Brain microvascular endothelial cell (primary cell): Measurements from ENCODE around the gene ANKRD36.
"Not testable (repeated sequence)": the region's sequence is repeated elsewhere in the genome, so short reads cannot be mapped to it uniquely, and the experiment has no call there.

Source experiments
- DNase-seq: peaks from one replicate; pipeline ENCODE4 v3.0.0-alpha.2; 2020
- H3K27ac ChIP-seq: fragments of 250-450 bp; sonication (Bioruptor Pico); 2 replicates; pipeline ENCODE4 v1.5.1; 2020; ENCODE audit warnings: mild to moderate bottlenecking, moderate library complexity
- H3K27me3 ChIP-seq: fragments of 250-450 bp; sonication (Bioruptor Pico); replicated peaks from 2 replicates; pipeline ENCODE4 v1.5.1; 2020; ENCODE audit warnings: mild to moderate bottlenecking
- H3K36me3 ChIP-seq: fragments of 250-450 bp; sonication (Bioruptor Pico); replicated peaks from 2 replicates; pipeline ENCODE4 v1.5.1; 2020; ENCODE audit warnings: mild to moderate bottlenecking
- H3K4me3 ChIP-seq: 2 replicates; pipeline ENCODE4 v1.5.1; 2011; ENCODE audit warnings: low read depth, mild to moderate bottlenecking, control low read depth, low read length, moderate library complexity
- in situ Hi-C: cut with HindIII; loops from 2 replicates; pipeline ENCODE4 v1.10.0; 2017; ENCODE audit warnings: low sequenced_read_pairs, low pct_ligation_motif_present
- TF ChIP-seq, protein P1 (sequence below): IDR thresholded peaks from 2 replicates; pipeline ENCODE4 v1.5.1; 2011; ENCODE audit warnings: low read depth, mild to moderate bottlenecking, moderate library complexity, low read length, control low read depth, inconsistent platforms; ENCODE audit errors: missing control alignments

ANKRD36 gene

DNA sequence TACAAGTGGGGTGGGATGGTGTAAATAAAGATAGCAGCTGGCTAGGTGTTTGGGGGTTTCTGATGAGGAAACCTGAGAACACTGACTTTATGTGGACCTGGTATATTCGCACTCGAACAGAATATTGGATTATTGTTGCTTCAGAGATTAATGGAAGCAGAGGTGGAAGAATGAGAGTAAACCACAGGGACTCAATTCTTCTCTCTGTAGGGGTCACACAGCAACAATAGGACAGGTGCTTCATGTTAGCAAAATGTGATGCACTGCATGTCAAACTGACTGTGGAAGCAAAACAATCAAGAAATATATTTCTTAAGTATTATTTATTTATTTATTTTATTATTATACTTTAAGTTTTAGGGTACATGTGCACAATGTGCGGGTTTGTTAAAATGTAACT lies 53.6 kb downstream of the ANKRD36 start:
- H3K36me3 ChIP-seq, H3K4me3 ChIP-seq, DNase-seq, H3K27me3 ChIP-seq, in situ Hi-C loops, H3K27ac ChIP-seq: not testable (repeated sequence)

DNA sequence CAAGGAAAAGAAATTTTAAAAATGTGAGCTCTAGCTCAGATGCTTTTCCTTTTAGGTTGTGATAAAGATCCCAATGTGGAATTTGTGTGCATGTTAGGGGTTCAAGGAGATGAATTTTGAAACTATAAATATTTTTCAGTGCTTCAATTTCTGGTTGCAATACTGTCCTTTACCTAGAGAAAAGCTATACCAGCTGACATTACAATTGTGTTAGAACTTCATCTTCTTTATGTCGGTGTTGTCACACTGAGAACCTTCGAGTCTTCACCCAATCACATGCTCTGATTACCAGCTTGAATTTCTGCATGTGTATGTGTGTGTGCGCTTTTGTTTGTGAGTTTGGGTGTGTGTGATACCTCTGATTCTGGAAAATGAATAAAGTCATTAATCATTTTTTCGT lies 55.0 kb downstream of the ANKRD36 start:
- H3K36me3 ChIP-seq, H3K4me3 ChIP-seq, H3K27ac ChIP-seq, in situ Hi-C loops, H3K27me3 ChIP-seq, DNase-seq: not testable (repeated sequence)

DNA sequence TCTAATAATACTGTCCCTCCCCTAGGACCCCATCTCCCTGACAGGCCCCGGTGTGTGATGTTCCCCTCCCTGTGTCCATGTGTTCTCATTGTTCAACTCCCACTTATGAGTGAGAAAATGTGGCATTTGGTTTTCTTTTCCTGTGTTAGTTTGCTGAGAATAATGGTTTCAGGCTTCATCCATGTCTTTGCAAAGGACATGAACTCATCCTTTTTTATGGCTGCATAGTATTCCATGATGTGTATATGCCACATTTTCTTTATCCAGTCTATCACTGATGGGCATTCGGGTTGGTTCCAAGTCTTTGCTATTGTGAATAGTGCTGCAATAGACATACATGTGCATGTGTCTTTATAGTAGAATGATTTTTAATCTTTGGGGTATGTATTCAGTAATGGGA lies 55.6 kb downstream of the ANKRD36 start:
- H3K27me3 ChIP-seq, H3K27ac ChIP-seq, H3K36me3 ChIP-seq, in situ Hi-C loops, H3K4me3 ChIP-seq, DNase-seq: not testable (repeated sequence)

DNA sequence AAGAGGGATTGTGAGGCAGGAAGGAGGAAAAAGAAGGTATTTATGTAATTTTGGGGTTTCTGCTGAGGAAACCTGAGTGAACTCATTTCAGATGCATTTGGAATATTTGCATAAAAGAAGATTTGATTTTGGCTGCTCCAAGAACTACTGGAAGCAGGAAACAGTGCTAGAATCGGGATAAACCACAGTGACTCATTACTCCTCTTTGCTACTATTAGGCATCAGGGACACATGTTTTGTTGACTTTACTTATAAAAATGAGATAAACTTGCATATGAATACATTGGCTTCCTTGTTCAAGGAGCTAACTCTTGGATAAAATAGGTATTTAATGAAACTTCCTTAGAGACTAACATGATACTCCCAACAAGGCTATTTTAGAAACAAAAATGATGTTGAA lies 67.4 kb downstream of the ANKRD36 start:
- in situ Hi-C loops = not testable (repeated sequence)

DNA sequence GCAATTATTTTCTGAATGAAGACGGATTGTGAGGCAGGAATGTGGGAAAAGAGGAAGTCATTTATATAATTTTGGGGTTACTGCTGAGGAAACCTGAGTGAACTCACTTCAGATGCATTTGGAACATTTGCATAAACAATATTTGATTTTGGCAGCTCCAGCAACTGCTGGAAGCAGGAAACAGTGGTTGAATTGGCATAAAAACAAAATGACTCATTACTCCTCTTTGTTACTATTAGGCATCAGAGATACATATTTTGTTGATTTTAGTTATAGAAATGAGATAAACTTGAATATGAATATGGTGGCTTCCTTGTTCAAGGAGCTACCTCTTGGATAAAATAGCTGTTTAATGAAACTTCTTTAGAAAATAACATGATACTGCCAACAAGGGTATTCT lies 82.4 kb downstream of the ANKRD36 start:
- peak; percentile 43 for DNase-seq
- H3K27ac ChIP-seq, in situ Hi-C loops, H3K4me3 ChIP-seq, H3K27me3 ChIP-seq, H3K36me3 ChIP-seq: not testable (repeated sequence)

More for the DNA sequence above, 67.4 kb downstream of the ANKRD36 start:
- DNase-seq = peak; percentile 22
- H3K27ac ChIP-seq, H3K36me3 ChIP-seq, H3K27me3 ChIP-seq, H3K4me3 ChIP-seq: not testable (repeated sequence)

DNA sequence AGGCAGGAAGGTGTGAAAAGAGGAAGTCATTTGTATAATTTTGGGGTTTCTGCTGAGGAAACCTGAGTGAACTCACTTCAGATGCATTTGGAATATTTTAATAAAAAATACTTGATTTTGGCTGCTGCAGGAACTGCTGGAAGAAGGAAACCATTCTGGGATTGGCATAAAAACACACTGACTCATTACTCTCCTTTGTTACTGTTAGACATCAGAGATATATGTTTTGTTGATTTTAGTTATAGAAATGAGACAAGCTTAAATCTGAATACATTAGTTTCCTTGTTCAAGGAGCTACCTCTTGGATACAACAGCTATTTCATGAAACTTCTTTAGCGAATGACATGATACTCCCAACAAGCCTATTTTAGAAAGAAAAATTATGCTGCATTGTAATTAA lies 84.3 kb downstream of the ANKRD36 start:
- H3K36me3 ChIP-seq, in situ Hi-C loops, H3K27ac ChIP-seq, H3K27me3 ChIP-seq, H3K4me3 ChIP-seq, DNase-seq: not testable (repeated sequence)

DNA sequence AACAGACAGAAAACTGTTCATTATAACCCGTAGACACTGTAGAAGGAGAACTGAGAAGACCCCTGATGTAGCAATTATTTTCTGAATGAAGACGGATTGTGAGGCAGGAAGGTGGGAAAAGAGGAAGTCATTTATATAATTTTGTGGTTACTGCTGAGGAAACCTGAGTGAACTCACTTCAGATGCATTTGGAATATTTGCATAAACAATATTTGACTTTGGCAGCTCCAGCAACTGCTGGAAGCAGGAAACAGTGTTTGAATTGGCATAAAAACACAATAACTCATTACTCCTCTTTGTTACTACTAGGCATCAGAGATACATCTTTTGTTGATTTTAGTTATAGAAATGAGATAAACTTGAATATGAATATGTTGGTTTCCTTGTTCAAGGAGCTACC lies 87.9 kb downstream of the ANKRD36 start:
- in situ Hi-C loops, H3K27ac ChIP-seq, H3K27me3 ChIP-seq, DNase-seq, H3K4me3 ChIP-seq, H3K36me3 ChIP-seq: not testable (repeated sequence)

DNA sequence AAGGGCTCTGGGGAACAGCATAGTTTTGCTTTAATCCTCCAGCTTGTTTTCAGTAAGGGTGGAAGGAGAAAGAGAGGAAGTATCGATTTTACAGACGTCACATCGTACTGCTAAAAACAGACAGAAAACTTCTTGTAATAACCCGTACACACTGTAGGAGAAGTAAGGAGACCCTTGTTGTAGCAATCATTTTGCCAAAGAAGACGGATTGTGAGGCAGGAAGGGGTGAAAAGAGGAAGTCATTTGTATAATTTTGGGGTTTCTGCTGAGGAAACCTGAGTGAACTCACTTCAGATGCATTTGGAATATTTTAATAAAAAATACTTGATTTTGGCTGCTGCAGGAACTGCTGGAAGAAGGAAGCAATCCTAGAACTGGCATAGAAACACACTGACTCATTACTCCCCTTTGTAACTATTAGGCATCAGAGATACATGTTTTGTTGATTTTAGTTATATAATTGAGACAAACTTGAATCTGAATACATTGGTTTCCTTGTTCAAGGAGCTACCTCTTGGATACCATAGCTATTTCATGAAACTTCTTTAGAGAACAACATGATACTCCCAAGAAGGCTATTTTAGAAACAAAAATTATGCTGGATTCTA lies 89.8 kb downstream of the ANKRD36 start:
- H3K4me3 ChIP-seq, in situ Hi-C loops, H3K27me3 ChIP-seq, H3K27ac ChIP-seq, DNase-seq, H3K36me3 ChIP-seq: not testable (repeated sequence)

DNA sequence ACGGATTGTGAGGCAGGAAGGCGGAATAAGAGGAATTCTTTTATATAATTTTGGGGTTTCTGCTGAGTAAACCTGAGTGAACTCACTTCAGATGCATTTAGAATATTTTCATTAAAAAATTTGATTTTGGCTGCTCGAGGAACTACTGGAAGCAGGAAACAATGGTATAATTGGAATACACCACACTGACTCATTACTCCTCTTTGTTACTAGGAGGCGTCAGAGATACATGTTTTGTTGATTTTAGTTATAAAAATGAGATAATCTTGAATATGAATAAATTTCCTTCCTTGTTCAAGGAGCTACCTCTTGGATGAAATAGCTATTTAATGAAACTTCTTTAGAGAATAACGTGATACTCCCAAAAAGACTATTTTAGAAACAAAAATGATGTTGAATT lies 97.4 kb downstream of the ANKRD36 start:
- Histone ChIP-seq H3K27ac (no peak overlapping the region), H3K36me3 (peaks cover 8% of the 10 kb centered on the region), H3K4me3 (no peak overlapping the region), H3K27me3 (no peaks in the 10 kb centered on the region)
- in situ Hi-C loops = no loop called here
- DNase-seq = no peak
- TF ChIP-seq, protein P1, sequence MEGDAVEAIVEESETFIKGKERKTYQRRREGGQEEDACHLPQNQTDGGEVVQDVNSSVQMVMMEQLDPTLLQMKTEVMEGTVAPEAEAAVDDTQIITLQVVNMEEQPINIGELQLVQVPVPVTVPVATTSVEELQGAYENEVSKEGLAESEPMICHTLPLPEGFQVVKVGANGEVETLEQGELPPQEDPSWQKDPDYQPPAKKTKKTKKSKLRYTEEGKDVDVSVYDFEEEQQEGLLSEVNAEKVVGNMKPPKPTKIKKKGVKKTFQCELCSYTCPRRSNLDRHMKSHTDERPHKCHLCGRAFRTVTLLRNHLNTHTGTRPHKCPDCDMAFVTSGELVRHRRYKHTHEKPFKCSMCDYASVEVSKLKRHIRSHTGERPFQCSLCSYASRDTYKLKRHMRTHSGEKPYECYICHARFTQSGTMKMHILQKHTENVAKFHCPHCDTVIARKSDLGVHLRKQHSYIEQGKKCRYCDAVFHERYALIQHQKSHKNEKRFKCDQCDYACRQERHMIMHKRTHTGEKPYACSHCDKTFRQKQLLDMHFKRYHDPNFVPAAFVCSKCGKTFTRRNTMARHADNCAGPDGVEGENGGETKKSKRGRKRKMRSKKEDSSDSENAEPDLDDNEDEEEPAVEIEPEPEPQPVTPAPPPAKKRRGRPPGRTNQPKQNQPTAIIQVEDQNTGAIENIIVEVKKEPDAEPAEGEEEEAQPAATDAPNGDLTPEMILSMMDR = no peak

DNA sequence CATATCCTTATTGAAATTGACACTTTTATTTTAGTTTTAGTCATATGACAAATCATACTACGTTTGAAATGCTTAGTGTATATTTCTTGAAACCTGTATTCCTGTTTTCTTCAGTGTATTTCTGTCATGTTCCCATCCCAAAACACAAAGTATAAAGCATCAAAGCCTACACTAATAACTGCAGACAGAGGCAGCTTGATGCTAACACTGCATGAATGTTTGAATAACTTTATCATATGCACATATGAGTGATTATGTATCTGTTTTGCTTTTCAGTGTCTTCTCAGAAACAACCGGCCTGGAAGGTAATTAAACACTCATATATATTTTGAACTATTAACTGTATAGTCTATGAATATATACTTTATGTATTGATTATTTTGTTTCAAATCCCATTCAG lies 102.1 kb downstream of the ANKRD36 start:
- H3K27me3 ChIP-seq, H3K4me3 ChIP-seq, DNase-seq, in situ Hi-C loops, H3K36me3 ChIP-seq, H3K27ac ChIP-seq: not testable (repeated sequence)

DNA sequence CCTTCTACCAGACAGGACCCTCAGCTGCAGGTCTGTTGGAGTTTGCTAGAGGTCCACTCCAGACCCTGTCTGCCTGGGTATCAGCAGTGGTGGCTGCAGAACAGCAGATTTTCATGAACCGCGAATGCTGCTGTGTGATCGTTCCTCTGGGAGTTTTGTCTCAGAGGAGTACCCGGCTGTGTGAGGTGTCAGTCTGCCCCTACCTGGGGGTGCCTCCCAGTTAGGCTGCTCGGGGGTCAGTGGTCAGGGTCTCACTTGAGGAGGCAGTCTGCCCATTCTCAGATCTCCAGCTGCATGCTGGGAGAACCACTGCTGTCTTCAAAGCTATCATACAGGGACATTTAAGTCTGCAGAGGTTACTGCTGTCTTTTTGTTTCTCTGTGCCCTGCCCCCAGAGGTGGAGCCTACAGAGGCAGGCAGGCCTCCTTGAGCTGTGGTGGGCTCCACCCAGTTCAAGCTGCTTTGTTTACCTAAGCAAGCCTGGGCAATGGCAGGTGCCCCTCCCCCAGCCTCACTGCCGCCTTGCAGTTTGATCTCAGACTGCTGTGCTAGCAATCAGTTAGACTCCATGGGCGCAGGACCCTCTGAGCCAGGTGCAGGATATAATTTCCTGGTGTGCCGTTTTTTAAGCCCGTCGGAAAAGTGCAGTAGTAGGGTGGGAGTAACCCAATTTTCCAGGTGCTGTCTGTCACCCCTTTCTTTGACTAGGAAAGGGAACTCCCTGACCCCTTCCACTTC lies 118.1 kb downstream of the ANKRD36 start:
- H3K27ac ChIP-seq, H3K27me3 ChIP-seq, in situ Hi-C loops, DNase-seq, H3K4me3 ChIP-seq, H3K36me3 ChIP-seq: not testable (repeated sequence)

DNA sequence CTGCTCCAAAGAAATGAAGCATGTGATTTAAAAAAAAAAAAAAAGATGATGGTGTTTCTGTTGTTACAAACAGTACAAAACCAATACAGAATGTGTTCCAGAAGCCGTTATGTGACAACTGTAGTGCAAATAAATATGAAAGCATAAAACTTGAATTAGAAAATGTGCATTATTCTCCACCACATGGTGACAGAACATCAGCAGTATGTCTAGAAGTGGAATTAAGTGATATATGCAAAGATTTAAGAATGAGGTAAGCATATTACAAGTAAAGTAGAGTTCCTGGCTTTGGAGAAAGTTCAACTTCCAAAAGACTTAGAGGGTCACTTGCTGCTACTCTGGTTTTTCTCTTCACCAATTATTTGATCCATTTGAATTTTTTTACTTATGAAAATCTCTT lies 120.0 kb downstream of the ANKRD36 start:
- H3K4me3 ChIP-seq, H3K27ac ChIP-seq, DNase-seq, H3K36me3 ChIP-seq, in situ Hi-C loops, H3K27me3 ChIP-seq: not testable (repeated sequence)

DNA sequence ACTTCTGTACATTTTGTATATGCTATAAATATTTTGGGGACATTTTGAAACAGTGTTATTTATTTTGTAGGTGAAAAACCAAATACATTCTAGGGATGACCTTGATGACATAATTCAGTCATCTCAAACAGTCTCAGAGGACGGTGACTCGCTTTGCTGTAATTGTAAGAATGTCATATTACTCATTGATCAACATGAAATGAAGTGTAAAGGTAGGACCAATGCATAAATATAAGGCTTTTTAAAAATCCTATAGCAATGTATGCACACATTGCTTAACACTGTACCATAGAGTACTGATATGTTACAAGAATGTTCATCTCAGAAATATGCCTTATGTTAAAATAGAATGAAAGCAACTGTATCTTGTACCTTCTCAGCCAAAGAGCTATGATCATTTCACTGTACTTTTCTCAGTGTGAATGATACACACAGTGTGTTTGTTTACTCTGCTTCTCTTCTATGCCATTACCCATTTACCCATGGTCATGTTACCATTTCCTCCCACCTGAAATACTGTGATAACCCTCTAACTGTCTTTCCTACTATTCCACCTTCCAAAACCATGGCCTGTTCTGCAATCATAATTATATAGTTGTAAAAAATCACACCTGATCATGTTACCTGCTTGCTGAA lies 120.8 kb downstream of the ANKRD36 start:
- H3K27me3 ChIP-seq, H3K27ac ChIP-seq, in situ Hi-C loops, H3K36me3 ChIP-seq, DNase-seq, H3K4me3 ChIP-seq: not testable (repeated sequence)

DNA sequence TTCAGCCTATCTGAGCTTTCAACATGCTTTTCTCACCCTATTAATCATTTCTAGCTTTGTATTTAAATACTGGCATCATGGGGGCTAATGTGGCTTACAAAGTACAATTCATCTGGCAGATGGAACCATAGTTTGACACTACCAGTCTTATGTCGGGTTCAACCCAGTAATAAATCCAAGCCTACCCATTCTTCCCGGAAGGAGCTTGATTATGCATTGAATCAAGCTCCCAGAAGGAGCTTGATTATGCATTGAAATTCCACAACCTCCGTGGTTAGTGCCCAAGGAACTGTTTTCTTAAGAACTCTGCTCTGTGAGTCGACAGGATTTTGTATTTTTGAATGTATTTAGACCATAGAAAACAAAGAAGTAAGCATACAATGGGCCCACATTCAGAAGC lies 148.2 kb downstream of the ANKRD36 start:
- in situ Hi-C loops, H3K36me3 ChIP-seq, H3K27me3 ChIP-seq, H3K4me3 ChIP-seq, DNase-seq, H3K27ac ChIP-seq: not testable (repeated sequence)
